SIG-M5 treated with dmso at 0.1 percent for 504 hours (cell line): ENCODE results near the gene FAM76A.

Experiments used
- DNase-seq: peaks from one replicate; lab custom pipeline; 2025; ENCODE audit not compliant: unreplicated experiment; lab: John Stamatoyannopoulos, UW

FAM76A gene

DNA sequence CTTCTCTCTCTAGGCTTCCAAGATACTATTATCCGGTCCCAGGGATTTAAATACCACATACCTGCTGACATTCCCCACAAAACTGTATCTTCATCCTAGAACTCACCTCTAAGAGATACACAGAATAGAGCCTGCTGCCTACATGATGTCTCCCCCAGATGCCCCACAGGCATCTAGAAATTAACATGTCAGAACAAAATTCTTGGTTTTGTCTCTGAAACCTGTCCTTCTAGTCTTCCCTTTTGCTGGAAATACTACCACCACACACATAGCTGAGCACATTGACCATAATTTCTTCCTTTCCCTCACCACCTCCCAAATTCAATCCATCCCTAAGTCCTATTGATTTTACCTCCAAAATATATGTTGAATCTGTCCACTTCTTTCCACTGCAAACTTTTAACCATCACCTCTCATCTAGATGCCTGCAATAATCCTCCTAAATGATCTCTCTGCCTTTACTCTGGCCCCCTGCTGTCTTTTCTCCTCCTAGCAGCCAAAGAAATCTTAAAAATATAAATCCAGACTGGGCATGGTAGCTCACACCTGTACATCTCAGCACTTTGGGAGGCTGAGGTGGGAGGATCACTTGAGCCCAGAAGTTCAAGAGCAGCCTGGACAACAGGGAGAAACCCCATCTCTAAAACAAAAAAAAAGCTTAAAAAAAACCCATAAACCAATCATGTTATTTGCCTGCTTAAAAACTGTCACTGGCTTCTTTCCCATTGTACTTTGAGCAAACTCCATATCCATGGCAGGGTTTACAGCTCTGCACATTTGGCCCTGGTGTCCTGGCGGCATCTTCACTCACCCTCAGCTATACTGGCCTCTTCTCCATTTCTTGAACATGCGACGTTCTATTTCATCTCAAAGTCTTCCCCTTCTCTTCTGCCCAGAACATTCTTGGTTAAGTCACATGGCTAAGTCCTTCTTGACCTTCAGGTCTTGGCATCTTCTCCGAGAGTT lies 6.2 kb upstream of the FAM76A start:
- DNase-seq, result no peak

DNA sequence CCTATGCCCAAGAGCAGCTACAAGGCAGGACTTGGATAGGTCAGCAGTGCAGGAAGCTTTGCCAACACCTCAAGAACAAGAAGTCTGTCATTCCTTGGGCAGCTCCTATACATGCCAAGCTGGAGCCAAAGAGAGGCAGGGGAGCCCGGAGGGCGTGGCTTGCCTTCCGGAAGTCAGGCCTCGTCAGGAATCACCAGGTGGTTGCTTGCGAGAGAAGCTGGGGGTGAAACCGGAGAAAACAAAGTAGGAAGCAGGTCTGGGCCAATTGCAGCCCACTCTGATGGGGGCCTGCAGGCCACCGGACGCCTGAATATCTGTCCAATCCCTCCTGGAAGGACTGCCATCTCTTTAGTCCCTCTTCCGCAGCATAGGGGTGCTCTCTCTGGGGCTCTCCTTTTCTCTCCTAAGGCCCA lies 794 bp upstream of the FAM76A start:
- no peak for DNase-seq

DNA sequence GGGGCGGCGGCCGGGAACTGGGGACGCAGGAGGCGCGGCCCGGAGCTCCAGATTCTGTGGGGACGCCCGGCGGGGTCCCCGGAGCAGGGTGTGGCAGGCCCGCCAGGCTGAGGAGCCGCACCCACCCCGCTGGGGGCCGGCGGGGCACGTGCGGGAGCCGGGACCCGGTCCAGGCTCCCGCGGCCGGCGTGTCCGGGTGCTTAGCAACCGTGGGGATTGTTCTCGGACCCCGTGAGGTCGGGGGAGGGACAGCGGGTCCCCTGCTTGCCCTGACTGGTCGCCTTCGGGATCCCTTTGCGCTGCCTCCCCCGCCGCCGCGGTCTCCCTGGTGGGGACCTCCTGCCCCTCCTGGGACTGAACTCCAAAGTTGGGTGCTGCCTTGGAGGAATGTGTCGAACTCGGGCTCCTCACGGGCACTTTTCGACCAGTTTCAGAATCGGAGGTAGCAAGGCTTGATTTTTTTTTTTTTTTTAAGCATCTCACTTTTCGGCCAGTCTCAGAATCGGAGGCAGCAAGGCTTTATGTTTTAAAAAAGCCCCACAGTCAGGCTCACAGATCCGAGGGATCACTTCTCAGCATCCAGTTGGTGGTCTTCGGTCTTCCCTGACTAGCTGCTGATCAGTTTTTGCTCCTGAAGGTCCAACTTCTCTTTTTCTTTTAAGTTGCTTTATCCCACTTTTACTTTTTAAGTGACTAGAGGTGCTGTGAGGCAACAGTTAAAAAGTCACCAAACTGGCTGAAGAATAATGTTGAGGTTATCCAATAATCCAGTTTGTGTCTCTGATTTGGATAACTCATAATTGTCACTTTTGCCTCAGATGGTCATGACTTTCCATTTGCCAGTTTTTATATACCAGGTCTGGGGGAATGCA lies 648 bp downstream of the FAM76A start:
- peak; percentile 27 for DNase-seq

DNA sequence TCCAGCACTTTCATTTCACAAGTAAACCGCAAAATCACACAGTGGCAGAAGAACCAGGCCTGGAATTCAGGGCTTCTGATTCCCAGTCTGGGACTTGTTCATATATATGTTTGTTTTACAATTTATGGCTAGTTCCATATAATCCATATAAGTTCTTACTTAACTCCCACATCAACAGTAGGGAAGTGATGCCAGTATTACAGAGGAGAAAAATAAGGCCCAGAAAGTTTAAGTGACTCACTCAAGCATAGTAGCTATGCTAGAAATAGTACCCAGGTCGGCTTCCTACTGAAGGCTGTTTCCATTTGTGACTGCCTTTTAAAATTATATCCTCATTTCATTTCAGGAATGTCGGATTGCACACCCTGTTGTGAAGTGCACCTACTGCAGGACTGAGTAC lies 1.4 kb downstream of the FAM76A start:
- DNase-seq, result peak; percentile 15

DNA sequence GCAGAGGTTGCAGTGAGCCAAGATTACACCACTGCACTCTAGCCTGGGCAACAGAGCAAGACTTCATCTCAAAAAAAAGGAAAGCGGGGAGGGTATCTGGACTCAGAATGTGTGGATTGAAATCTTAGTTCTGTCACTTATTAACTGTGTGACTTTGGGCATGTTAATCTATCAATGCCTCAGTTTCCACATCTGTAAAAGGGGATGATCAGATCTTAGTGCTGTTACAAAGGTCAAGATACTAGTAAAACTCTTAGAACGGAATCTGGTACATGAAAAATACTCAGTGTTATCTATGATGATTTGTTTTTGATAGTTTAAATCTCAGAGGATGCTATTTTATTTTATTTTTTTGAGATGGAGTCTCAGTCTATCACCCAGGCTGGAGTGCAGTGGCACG lies 10.5 kb downstream of the FAM76A start:
- no peak for DNase-seq

DNA sequence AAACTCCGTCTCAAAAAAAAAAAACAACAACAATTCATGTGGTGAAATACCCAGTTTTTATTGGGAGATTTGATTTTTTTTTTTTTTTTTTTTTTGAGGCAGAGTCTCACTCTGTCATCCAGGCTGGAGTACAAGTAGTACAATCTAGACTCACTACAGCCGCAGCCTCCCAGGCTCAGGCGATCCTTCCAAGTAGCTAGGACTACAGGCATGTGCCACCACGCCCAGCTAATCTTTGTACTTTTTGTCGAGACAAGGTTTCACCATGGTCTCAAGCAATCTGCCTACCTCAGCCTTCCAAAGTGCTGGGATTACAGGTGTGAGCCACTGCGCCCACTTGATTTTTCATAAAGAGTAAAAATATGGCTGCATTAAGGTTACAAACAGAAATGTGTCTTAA lies 15.4 kb downstream of the FAM76A start:
- no peak for DNase-seq

DNA sequence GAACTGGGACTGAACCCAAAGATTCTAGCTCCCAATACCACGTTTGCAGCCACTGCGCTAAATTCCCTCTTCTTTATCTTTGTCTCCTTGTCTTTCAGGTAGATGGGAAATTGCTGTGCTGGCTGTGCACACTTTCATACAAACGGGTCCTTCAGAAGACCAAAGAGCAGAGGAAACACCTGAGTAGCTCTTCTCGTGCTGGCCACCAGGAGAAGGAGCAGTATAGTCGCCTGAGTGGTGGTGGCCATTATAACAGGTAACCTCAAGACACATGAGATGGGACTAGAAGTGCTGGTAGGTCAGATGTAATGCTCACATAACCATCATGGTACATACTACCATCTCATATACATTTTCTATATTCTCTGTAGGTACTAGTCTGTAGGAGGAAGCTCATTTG lies 18.8 kb downstream of the FAM76A start:
- no peak for DNase-seq

DNA sequence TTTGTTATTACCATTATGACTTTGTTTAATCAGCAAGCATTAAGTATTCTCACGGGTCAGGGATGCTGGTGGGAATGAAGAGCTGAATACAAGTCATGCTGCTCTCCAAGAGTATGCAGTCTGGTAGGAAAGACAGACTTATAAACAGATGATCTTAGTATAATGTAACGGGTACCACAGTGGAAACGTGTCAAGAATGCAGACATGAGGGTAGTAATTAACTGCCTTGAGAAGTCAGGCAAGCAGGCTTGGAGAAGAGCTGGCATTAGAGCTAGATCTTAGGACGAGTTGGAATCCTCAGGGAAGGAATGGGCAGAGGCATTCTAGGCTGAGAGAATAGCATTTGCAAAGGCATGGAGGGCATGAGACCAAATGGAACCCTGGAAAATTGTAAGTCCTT lies 19.7 kb downstream of the FAM76A start:
- no peak for DNase-seq

DNA sequence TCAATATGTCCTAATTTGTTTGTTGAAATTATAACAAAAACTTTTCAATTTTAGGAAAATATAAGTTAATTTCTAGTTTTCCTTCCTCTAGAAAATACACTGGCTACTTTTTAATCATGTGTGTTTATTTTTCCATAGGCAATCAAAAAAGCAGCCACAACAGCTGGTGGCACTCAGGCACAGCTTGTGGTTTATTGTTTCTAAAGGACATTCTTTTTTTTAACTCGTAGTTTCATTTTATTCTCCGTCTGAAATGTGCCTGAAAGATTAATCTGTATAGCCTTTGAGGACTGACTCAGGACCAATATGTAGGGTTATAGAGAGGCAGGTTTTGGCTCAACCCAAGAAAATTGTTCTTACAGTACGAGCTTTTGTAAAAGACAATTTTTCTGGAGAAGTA lies 26.6 kb downstream of the FAM76A start:
- no peak for DNase-seq

DNA sequence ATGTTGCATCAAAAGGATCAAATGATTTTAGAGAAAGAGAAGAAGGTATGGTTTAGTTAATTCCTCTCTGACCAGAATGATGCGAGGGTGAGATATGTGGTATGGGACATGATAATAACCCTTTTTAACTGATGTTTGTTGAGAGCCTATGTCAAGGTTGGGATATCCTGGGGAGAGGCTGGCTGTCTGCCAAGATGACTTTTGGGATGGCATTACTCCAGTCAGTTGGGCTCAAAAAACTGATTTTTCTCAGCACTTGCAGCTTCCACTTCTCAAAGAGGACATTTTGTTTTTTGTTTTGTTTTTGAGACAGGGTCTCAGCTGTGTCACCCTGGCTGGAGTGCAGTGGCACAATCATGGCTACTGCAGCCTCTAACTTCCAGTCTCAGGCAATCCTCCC lies 29.5 kb downstream of the FAM76A start:
- no peak for DNase-seq

DNA sequence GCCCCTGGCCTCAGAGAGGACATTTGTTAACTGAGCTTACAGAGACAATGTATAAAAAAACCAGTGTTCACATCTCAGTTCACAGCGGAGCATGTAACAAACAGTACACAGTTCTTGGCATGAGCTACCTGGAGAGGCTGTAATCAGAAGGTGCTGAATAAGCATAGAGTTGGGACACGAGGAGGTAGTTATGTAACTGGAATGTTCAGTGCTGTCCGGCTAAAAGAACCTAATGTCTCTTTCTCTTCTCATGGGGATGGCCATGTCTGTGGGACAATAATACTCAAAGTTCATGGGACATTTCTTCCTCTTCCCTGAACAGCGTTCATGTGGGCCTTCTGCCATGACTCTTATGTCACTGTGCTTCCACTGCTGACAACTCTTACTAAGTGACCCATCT lies 30.1 kb downstream of the FAM76A start:
- no peak for DNase-seq

DNA sequence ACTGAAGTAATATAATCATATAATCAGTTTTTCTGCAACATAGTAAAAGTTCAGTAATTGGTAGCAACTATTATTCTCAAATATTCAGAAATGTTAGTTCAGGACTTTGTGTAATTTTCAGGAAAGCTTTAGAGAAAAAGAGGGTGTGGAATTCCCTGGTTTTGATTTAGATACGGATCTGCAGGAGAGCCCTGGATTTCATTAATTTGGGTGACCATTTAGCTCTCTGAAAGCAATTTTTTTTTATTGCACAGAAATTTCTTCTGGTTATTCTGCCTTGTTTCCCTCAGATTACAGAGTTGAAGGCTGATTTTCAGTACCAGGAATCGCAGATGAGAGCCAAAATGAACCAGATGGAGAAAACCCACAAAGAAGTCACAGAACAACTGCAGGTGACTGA lies 33.5 kb downstream of the FAM76A start:
- no peak for DNase-seq

DNA sequence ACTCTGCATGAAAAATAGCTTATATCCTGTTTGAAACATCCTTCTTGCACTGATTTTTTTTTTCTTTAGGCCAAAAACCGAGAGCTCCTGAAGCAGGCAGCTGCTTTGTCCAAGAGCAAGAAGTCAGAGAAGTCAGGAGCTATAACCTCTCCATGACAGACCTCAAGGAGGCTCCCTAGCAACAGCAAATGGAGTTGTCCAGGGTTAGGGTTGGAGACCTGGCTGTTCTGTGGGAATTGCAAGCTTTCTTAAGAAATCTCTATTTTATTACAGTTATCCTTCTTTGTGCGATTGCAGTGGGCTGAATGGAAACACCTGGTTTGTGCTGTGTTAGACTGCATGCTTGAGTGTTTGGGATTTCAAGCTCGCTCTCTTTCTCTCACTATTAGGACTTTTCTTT lies 34.7 kb downstream of the FAM76A start:
- no peak for DNase-seq

DNA sequence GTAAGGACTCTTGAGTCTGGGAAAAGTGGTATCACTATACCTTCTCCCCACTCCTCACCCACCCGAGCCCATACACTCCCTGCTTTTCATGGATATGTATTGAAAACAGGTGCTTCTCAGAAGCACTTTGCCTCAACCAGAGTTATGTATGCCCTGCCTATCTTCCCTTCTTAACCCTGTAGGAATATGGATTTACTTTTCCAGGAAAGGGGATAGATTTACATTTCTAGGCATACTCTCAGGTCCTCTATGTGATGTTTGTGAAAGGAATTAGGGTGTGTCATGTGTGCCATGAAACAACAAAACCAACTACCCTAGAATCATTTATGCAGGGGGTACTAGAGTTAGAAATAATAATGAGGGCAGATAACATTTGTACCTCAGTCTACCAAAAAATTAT lies 36.3 kb downstream of the FAM76A start:
- DNase-seq, result no peak

DNA sequence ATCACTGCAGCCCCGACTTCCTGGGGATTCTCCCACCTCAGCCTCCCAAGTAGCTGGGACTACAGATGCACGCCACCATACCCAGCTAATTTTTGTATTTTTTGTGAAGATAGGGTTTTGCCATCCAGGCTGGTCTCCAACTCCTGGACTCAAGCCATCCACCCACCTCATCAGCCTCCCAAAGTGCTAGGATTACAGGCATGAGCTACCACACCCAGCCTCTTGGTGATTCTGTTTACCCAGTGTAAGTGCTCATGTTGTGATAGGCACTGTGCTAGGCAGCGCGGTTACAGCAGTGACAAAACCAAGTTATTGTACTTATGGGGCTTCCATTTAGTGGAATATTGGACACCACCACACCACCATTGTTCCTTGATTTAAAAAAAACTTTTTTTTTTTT lies 37.6 kb downstream of the FAM76A start:
- no peak for DNase-seq

DNA sequence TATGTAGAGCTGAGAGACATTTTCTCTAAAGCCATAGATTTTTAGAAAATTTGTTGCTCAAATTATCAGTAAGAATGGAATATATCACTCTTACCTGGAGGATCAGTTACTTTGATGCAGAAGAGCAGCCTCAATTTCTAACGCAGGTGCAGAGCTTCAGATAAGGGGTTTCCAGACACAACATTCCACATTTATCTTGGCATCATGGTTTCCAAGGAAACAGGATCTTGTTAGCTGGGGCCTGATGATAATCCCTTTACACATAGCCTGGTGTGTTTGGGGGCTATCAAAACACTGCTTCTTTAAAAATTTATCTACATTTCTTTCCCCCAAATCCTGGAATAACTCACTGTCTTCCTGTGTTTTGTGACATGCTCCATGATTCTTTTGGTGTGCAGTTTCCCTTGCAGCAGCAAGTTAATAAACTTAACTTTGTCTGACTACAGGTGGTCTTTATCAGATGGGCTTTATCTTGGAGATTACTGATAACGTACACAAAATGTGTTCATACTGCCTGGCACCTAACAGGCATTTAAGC lies 44.6 kb downstream of the FAM76A start:
- DNase-seq, result no peak

DNA sequence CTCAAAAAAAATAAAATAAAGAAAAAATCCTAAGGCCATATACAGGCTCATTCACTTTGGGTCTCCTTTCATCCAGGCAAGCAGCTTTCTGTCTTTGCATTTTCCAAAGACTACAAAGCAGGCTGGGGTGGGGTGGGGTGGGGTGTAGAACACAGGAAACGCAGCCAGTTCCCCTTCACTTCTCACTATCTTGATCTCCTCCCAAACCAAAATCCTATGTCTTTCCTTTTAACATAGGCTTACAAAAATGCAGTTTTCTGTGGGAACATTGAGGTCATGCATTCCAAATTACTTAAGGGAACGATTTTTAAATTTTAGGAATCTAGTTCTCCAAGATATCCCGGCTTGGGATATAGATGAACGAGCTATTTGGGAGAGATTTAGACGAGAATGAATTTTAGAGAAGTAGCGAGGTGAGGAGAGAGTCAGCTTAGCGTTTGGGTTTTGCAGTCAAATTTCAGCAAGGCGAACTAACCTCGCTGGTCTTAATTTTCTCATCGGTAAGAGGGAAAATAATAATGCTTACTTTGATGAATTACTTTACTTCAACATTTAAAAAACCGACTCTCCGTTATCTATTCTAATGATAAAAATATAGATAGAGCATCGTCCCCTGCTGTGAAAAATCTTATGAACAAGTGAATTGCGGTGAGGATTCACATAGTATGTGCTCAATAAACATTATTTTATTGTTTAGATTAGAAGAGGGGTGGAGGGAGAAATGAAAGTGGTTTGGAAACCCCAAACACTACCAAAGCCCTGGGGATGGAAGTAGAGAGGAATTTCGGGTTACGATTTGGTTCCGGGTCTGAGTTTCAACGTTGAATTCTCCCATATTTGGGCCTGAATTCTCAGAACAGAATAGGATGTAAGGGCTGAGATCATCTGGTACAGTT lies 46.5 kb downstream of the FAM76A start:
- no peak for DNase-seq

DNA sequence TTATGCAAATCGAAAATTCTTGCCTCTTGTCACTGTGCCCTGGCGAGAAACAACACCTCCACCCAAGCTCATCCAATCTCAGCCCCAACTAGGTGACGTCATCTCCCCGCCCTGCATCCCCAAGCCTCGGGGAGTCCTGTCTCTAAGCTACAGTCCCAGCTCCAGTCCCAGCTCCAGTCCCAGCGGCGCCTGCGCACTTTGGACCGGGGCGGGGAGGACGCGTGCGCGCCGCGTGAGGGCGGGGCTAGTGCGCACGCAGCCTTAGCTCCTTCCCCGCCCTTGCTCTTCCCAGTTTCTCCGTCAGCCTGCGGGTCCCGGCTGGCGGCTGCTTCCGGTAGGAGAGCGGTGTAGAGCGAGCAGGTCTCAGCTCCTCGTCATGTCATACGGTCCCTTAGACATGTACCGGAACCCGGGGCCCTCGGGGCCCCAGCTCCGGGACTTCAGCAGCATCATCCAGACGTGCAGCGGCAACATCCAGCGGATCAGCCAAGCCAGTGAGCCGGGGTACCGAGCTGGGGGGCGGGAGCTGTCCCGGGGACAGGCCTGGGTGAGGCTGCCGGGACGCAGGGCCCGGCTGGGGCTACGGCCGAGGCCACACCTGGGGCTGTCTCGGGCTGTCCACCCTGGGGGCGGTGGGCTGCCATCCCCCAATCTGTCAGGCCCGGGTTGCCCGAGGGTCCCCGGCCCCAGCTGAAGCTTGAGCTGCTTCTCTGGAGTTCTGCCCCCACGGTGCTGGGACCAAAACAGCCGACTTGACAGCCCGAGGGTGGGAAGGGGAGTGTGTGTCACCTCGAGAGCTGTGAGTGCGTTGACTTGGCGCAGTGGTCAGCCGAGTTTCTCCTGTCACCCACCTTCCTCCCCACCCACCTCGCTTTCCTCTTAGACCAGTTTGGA lies 47.4 kb downstream of the FAM76A start, which contains the start of gene STX12:
Gene STX12, plus strand, starts transcription at position 288 of the 894 bp plus-strand sequence. Its CDS starts 89 bp downstream, at position 377.
- peak; percentile 94 for DNase-seq

DNA sequence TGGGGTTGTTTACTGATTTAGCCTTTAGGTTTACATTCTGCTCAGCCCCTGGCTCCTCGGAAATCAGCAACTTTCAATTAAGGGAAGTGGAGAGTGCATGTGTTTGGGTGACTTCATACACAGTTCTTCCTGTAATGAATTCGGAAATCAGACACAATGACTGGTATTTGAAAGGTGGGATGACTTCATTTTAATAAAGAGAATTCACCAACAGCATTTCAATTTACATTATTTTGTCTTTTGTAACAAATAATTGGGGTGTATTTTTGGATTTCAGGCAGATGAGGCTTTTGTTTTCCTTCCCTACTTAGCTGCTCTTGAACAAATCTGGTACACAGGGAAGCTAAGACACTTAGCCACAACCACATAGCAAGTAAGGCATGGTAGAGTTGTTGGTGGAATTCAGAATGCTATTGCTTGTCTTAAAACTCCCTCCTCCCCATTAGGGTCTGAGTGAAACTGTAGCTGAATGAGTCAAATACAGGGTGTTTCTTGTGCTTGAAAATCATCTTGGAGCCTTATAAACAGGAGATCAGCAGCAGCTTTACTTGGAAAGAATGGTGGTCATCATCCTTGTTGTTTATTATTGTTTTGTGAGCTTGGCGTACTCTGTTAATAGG lies 48.2 kb downstream of the FAM76A start:
- DNase-seq, result peak; percentile 65
